Subcutaneous preadipocyte (primary cell): ENCODE data around the gene ASB6. TPM values are rescaled to one million over a fixed set of nuclear protein-coding genes. Genes with fewer than 3 reads are reported as not detected.

Experiments
- total RNA-seq: library from RNA; depleted of rRNA; stranded (reverse); fragments of >200 nt; gene quantifications from 2 replicates; pipeline ENCODE4 v1.2.3, GENCODE V29; 2012

Gene ASB6, protein sequence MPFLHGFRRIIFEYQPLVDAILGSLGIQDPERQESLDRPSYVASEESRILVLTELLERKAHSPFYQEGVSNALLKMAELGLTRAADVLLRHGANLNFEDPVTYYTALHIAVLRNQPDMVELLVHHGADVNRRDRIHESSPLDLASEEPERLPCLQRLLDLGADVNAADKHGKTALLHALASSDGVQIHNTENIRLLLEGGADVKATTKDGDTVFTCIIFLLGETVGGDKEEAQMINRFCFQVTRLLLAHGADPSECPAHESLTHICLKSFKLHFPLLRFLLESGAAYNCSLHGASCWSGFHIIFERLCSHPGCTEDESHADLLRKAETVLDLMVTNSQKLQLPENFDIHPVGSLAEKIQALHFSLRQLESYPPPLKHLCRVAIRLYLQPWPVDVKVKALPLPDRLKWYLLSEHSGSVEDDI
- total RNA-seq = 16.9 and 18.6 TPM in 2 replicates

DNA sequence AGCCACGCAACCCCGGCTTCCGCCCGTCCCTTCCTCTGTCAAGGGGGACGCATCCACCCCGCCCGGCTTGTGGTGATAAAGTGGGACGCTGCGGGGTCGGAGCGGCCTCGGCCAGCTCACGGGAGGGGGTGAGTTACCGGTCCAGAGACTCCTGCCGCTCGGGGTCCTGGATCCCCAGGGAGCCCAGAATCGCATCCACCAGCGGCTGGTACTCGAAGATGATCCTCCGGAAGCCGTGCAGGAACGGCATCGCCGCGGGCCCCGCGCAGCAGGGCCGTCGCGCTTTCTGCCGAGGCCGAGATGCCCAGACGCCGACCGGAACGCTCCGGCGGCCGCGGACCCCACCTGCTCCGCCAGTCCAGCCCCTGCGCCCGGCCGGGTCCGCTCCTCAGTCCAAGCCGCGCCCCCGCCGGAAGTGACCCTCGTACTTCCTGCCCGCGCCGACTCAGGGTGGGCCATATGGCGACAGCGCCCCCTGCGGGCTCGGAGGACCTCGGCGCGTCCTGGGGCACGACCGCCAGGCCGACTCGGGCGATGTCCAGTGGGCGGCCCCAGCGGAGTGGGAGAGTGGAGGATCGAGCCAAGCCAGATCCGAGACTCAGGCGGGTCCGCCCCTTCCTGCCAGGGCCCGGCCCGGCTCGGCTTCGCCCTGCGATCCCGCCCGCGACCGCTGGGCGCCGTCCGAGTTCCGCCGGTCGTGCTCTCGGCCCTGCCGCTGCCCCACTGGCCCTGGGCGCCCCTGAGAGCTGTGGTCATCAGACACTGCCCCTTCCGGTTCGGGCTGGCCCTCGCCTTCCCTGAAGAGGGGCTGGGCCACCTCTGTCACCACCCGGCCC lies at the start of gene ASB6:
TSS of gene ASB6 (minus strand) at position 402 of the 836 bp plus-strand sequence. CDS start at position 250, 152 bp downstream.

DNA sequence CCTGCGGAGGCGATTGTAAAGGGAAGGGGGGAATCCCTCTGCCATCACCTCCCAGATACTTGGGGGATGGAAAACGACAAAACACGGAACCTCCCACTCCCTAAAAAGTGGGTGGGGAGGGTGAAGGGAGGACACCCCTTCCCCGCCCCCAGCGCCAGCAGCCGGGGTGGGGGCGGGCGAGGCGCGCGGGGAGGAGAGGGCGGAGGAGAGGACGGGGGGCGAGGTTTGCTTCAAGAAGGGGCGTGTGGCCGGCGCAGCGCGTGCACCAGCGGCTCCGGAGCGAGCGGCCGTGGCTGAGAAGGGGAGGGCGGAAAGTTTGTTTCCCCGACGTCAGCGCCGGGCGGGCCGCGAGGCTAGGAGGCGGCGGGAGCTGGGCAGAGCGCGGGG lies 23.4 kb upstream of the ASB6 start, which contains the start of gene PRRX2:
TSS of gene PRRX2 (plus strand) at position 259 of the 387 bp plus-strand sequence. CDS start 221 bp downstream, outside the sequence.

DNA sequence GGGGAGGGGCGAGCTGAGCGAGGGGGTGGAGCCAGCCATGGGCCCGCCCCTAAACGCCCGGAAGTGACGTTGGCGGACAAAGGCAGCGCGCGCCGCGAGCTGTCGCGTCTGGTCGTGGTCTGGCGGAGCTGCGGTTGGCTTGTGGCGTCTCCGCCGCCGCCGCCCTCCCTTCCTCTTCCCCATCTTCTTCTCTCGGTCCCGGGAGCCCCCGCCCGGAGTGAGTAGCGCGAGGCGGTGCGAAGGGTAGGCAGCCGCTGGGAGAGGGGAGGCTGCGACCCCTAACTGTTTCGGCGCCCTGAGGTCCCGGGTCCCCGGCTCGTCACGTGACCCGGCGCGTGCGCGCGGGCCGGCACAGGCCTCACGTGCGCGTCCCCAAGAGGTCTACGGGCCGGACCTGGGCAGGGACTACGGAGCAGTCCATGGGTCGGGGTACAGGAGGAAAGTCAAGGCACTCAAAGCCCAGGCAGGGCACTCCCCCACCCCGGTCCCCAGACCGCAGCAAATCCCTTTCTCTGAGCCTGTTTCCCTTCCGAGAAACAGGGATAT lies 15.8 kb downstream of the ASB6 start, which contains the start of gene NTMT1:
TSS of gene NTMT1 (plus strand) at position 85 of the 546 bp plus-strand sequence. CDS start 6,541 bp downstream, outside the sequence.

DNA sequence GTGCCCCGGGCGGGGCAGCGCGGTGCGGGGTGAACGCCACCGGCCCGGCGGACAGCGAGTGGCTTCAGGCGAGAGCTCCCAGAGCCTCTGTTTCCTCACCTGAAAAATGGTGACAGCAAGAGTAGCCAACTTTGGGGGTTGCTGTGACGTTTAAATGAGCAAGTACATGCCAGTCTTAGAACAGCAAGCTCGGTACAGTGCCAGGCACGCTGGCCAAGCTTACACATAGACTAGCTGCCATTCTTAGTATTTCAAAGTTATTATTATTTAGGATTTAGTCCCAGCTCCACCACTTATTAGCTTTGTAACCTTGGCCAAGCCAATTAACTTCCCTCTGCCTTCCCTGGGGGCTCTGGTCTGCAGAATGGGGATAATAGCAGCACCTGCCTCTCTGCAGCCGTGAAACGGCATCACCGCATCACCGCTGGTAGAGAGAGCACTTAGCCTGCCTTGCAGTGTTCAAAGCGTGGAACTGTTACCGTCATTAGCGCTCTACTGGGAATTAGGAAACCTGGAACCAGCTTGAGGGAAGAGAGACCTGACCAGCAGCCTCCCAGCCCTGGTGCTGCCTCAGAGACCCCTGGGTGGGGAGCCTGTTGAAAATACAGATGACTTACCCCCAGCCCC lies 21.2 kb downstream of the ASB6 start, which contains the start of gene C9orf50:
TSS of gene C9orf50 (minus strand) at position 433 of the 627 bp plus-strand sequence. CDS start 527 bp downstream, outside the sequence.

Other genes starting within 250 kb of the ASB6 start
- not detected in 2 replicates for gene C9orf50, start 21.1 kb downstream of the ASB6 start, total RNA-seq
- gene NTMT1, start 16.0 kb downstream of the ASB6 start, total RNA-seq = 24.3 and 30.7 TPM in 2 replicates
- 5.1 and 21.3 TPM in 2 replicates for gene PRRX2, start 23.5 kb upstream of the ASB6 start, total RNA-seq
- 56.2 and 76.0 TPM in 2 replicates for gene PTGES, start 110.9 kb upstream of the ASB6 start, total RNA-seq
- gene TOR1B, start 161.0 kb upstream of the ASB6 start, total RNA-seq = 15.8 and 24.2 TPM in 2 replicates
- 29.9 and 31.6 TPM in 2 replicates for gene TOR1A, start 182.0 kb upstream of the ASB6 start, total RNA-seq
- gene C9orf78, start 193.1 kb upstream of the ASB6 start, total RNA-seq = 22.8 and 26.0 TPM in 2 replicates
- 7.0 TPM in 2 replicates for gene USP20, start 193.3 kb upstream of the ASB6 start, total RNA-seq